Gastroesophageal sphincter (tissue), 4 donors: ENCODE results near the gene PPP1R3E. TPM values are rescaled to one million over a fixed set of nuclear protein-coding genes. Genes with fewer than 3 reads are reported as not detected.

Source experiments
- ATAC-seq: fragments of 150-250 bp; one replicate; pipeline ENCODE4 v1.9.1; 2016; ENCODE audit warnings: mild to moderate bottlenecking, moderate library complexity
- H3K27ac ChIP-seq, 4 donors: fragments of 200-600 bp; sonication (generic) in 3 of 4; 1 replicate in 3 of 4; 2 replicates in 1 of 4; pipeline ENCODE4 v1.5.1; 2016 to 2019
- H3K27me3 ChIP-seq: fragments of 200-600 bp; sonication (generic); one replicate; pipeline ENCODE4 v1.5.1; 2019
- H3K36me3 ChIP-seq, 2 donors: fragments of 200-600 bp; sonication (generic); one replicate each; pipeline ENCODE4 v1.5.1; 2019; ENCODE audit warnings: control low read depth in 1 of 2
- H3K4me1 ChIP-seq, 3 donors: fragments of 200-600 bp; sonication (generic); 1 replicate in 2 of 3; 2 replicates in 1 of 3; pipeline ENCODE4 v1.5.1; 2016 to 2019; ENCODE audit warnings: control low read depth in 2 of 3
- H3K4me3 ChIP-seq, 2 donors: fragments of 200-600 bp; sonication (generic); one replicate each; pipeline ENCODE4 v1.5.1; 2019; ENCODE audit warnings: mild to moderate bottlenecking in 1 of 2, moderate library complexity in 1 of 2
- H3K9me3 ChIP-seq, 3 donors: fragments of 200-600 bp; sonication (generic); one replicate each; pipeline ENCODE4 v1.5.1; 2017 to 2019; ENCODE audit warnings: control low read depth in 2 of 3
- CTCF ChIP-seq, 4 experiments: fragments of 200-600 bp in 2 of 4; fragments of 450-650 bp in 2 of 4; sonication (generic) in 1 of 4; IDR thresholded peaks; one replicate each; pipeline ENCODE4 v1.5.1; 2017 to 2019; ENCODE audit warnings: antibody characterized with exemption in 4 of 4, mild to moderate bottlenecking in 2 of 4, moderate library complexity in 2 of 4
- EP300 ChIP-seq: sonication (generic); formaldehyde crosslinking; IDR thresholded peaks from one replicate; pipeline ENCODE4 v1.6.1; 2017; ENCODE audit warnings: antibody characterized with exemption, mild to moderate bottlenecking
- POLR2A ChIP-seq, 2 donors: fragments of 450-650 bp; IDR thresholded peaks; one replicate each; pipeline ENCODE4 v1.6.1; 2017; ENCODE audit warnings: antibody characterized with exemption in 2 of 2, mild to moderate bottlenecking in 2 of 2, moderate library complexity in 1 of 2
- POLR2AphosphoS5 ChIP-seq: sonication (generic); formaldehyde crosslinking; IDR thresholded peaks from one replicate; pipeline ENCODE4 v1.6.1; 2017; ENCODE audit warnings: antibody characterized with exemption
- WGBS, 2 donors: methylation state at CpG; one replicate each; pipeline ENCODE4 v1.1.5; 2018; ENCODE audit warnings: low coverage in 1 of 2; 5-methylcytosine and 5-hydroxymethylcytosine counted together
- total RNA-seq, 4 donors: library from RNA; depleted of rRNA; stranded (reverse); fragments of >200 nt; gene quantifications; one replicate each; pipeline ENCODE4 v1.1.0, GENCODE V29; 2016

Gene PPP1R3E
- total RNA-seq: 10 to 100 TPM in 1 of 4 donors, 1 to 10 TPM in 3; 4.4 to 14.0 (median 7.2) TPM

GRCh38 chr14:23302290-23303225 is at the start of gene PPP1R3E:
TSS of gene PPP1R3E (minus strand) at chr14:23302859. CDS start at chr14:23302576, 283 bp downstream.
- peaks cover 5 to 59% (median 16%) of the 10 kb centered on the region in 3 donors for H3K4me1 ChIP-seq
- peak; percentile 35 for ATAC-seq
- TF ChIP-seq POLR2AphosphoS5: peak; percentile 19
- TF ChIP-seq CTCF (IDR thresholded peaks at IDR 0.05): no peak
- no peak for TF ChIP-seq POLR2A (IDR thresholded peaks at IDR 0.05)
- TF ChIP-seq EP300: no peak

GRCh38 chr14:23351681-23352505 is 49.2 kb upstream of the PPP1R3E start:
- Histone ChIP-seq H3K27ac (peak overlapping the region in 3 of 4 donors; percentile 75 to 83 (median 82)), H3K4me3 (peak overlapping the region; percentile 40 to 78), H3K27me3 (no peaks in the 10 kb centered on the region), H3K36me3 (peaks cover 0 to 22% of the 10 kb centered on the region in 2 donors), H3K4me1 (peaks cover 0 to 21% (median 6%) of the 10 kb centered on the region in 3 donors), H3K9me3 (no peaks in the 10 kb centered on the region)
- WGBS, 2 donors: 50 to 100% methylated on average over 2 of the region's 61 CpGs
- TF ChIP-seq POLR2A (IDR thresholded peaks at IDR 0.05) (no peak), POLR2AphosphoS5 (no peak), EP300 (no peak), CTCF (IDR thresholded peaks at IDR 0.05) (no peak)
- ATAC-seq: peak; percentile 35

More at GRCh38 chr14:23302290-23303225, at the start of gene PPP1R3E:
- peak within 1 kb of the TSS; percentile 86 to 99 (median 98) for H3K27ac ChIP-seq
- 11 to 22% methylated on average over 7 to 13 of the region's 81 CpGs for WGBS, 2 donors
- H3K27me3 ChIP-seq: no peaks in the 10 kb centered on the region
- no peaks in the 10 kb centered on the region for H3K9me3 ChIP-seq
- H3K4me3 ChIP-seq: peak within 1 kb of the TSS; percentile 41 to 81
- peaks cover 0 to 17% of the 10 kb centered on the region in 2 donors for H3K36me3 ChIP-seq

- TF ChIP-seq EP300 (no peak), POLR2AphosphoS5 (no peak), CTCF (IDR thresholded peaks at IDR 0.05) (no peak), POLR2A (IDR thresholded peaks at IDR 0.05) (no peak)
- ATAC-seq: no peak
- peaks cover 0 to 21% of the 10 kb centered on the region in 2 donors for H3K36me3 ChIP-seq
- 78 to 91% methylated on average over 3 to 5 of the region's 8 CpGs for WGBS, 2 donors
- H3K4me3 ChIP-seq: no peak overlapping the region
- H3K27ac ChIP-seq: no peak overlapping the region
- no peaks in the 10 kb centered on the region for H3K9me3 ChIP-seq
- peaks cover 0 to 21% (median 6%) of the 10 kb centered on the region in 3 donors for H3K4me1 ChIP-seq
- no peaks in the 10 kb centered on the region for H3K27me3 ChIP-seq
Measured at GRCh38 chr14:23349156-23349845, 46.6 kb upstream of the PPP1R3E start.

GRCh38 chr14:23348297-23348655 is 45.6 kb upstream of the PPP1R3E start:
- H3K4me1 ChIP-seq: peaks cover 0 to 20% (median 6%) of the 10 kb centered on the region in 3 donors
- no peak for ATAC-seq
- peaks cover 0 to 21% of the 10 kb centered on the region in 2 donors for H3K36me3 ChIP-seq
- H3K27ac ChIP-seq: no peak overlapping the region
- no peaks in the 10 kb centered on the region for H3K27me3 ChIP-seq
- whole genome bisulfite sequencing, 2 donors: 84% methylated on average over 6 of the region's 6 CpGs; no CpG with 5 or more reads in 1 of the 2 donors
- TF ChIP-seq POLR2A (IDR thresholded peaks at IDR 0.05) (no peak), EP300 (no peak), CTCF (IDR thresholded peaks at IDR 0.05) (no peak), POLR2AphosphoS5 (no peak)
- H3K9me3 ChIP-seq: no peaks in the 10 kb centered on the region
- H3K4me3 ChIP-seq: no peak overlapping the region
